Thyroid gland (tissue), 4 donors: ENCODE results near the gene NFIX. TPM values are rescaled to one million over a fixed set of nuclear protein-coding genes. Genes with fewer than 3 reads are reported as not detected.

ENCODE experiments used
- DNase-seq, 2 donors: peaks; one replicate each; pipeline ENCODE4 v3.0.0-alpha.2; 2019
- H3K27ac ChIP-seq, 3 donors: fragments of 200-600 bp; sonication (generic); 1 replicate in 2 of 3; 2 replicates in 1 of 3; pipeline ENCODE4 v1.5.1; 2016 to 2019; ENCODE audit warnings: mild to moderate bottlenecking in 1 of 3, moderate library complexity in 1 of 3
- H3K27me3 ChIP-seq: fragments of 200-600 bp; sonication (generic); one replicate; pipeline ENCODE4 v1.5.1; 2019
- H3K36me3 ChIP-seq, 2 donors: fragments of 200-600 bp; sonication (generic); one replicate each; pipeline ENCODE4 v1.5.1; 2016 to 2019
- H3K4me1 ChIP-seq, 2 donors: fragments of 200-600 bp; sonication (generic); one replicate each; pipeline ENCODE4 v1.5.1; 2017 to 2019
- H3K4me3 ChIP-seq, 3 donors: fragments of 200-600 bp; sonication (generic); replicated peaks in 1 of 3; 1 replicate in 2 of 3; 2 replicates in 1 of 3; pipeline ENCODE4 v1.5.1; 2016; ENCODE audit warnings: mild to moderate bottlenecking in 1 of 3
- H3K9me3 ChIP-seq: fragments of 200-600 bp; sonication (generic); one replicate; pipeline ENCODE4 v1.5.1; 2017
- POLR2A ChIP-seq, 2 donors: fragments of 450-650 bp; IDR thresholded peaks; one replicate each; pipeline ENCODE4 v1.6.1; 2017; ENCODE audit warnings: antibody characterized with exemption in 2 of 2, mild to moderate bottlenecking in 2 of 2, moderate library complexity in 1 of 2
- WGBS, 2 donors: methylation state at CpG; one replicate each; pipeline ENCODE4 v1.1.5; 2017; 5-methylcytosine and 5-hydroxymethylcytosine counted together
- intact Hi-C: fragments of 100-400 bp; cut with DNase I; formaldehyde crosslinking; loops from one replicate; pipeline ENCODE4 v1.15.1; 2023
- total RNA-seq, 4 donors: library from RNA; depleted of rRNA; stranded (reverse); fragments of >200 nt; gene quantifications; one replicate each; pipeline ENCODE4 v1.2.3, GENCODE V29; 2016
- TF ChIP-seq, protein P1 (sequence below), 6 experiments: fragments of 200-600 bp in 3 of 6; fragments of 450-650 bp in 3 of 6; sonication (generic) in 3 of 6; IDR thresholded peaks; one replicate each; pipeline ENCODE4 v1.5.1; 2016 to 2019; ENCODE audit warnings: antibody characterized with exemption in 6 of 6, mild to moderate bottlenecking in 2 of 6, inconsistent platforms in 1 of 6, moderate library complexity in 1 of 6

Gene NFIX
- total RNA-seq, 4 donors from 2014 or later, result 38.8 to 70.2 (median 62.4) TPM

- DNase-seq, result peak; percentile 90 to 94
- intact Hi-C loops, result no loop called here
- no peaks in the 10 kb centered on the region for H3K9me3 ChIP-seq
- H3K4me1 ChIP-seq, result peaks cover 53 to 84% of the 10 kb centered on the region in 2 donors
- H3K27ac ChIP-seq, result peak overlapping the region; percentile 83 to 89 (median 86)
- no peaks in the 10 kb centered on the region for H3K27me3 ChIP-seq
- TF ChIP-seq, protein P1, sequence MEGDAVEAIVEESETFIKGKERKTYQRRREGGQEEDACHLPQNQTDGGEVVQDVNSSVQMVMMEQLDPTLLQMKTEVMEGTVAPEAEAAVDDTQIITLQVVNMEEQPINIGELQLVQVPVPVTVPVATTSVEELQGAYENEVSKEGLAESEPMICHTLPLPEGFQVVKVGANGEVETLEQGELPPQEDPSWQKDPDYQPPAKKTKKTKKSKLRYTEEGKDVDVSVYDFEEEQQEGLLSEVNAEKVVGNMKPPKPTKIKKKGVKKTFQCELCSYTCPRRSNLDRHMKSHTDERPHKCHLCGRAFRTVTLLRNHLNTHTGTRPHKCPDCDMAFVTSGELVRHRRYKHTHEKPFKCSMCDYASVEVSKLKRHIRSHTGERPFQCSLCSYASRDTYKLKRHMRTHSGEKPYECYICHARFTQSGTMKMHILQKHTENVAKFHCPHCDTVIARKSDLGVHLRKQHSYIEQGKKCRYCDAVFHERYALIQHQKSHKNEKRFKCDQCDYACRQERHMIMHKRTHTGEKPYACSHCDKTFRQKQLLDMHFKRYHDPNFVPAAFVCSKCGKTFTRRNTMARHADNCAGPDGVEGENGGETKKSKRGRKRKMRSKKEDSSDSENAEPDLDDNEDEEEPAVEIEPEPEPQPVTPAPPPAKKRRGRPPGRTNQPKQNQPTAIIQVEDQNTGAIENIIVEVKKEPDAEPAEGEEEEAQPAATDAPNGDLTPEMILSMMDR (IDR thresholded peaks at IDR 0.05), result peak in 1 of 6 experiments; percentile 19
- no peak for TF ChIP-seq POLR2A (IDR thresholded peaks at IDR 0.05)
- 32 to 53% methylated on average over 17 of the region's 17 CpGs for WGBS, 2 donors
- H3K4me3 ChIP-seq, result no peak overlapping the region
- no peaks in the 10 kb centered on the region for H3K36me3 ChIP-seq
Observed at GRCh38 chr19:13007292-13008045, 12.2 kb downstream of the NFIX start.

- 85 to 86% methylated on average over 27 to 28 of the region's 28 CpGs for WGBS, 2 donors
- H3K27ac ChIP-seq, result peak overlapping the region; percentile 57 to 86 (median 83)
- no peak for DNase-seq
- no peak overlapping the region for H3K4me3 ChIP-seq
- intact Hi-C loops, result no loop called here
- H3K36me3 ChIP-seq, result no peaks in the 10 kb centered on the region
- H3K9me3 ChIP-seq, result no peaks in the 10 kb centered on the region
- TF ChIP-seq POLR2A (IDR thresholded peaks at IDR 0.05), result no peak
- TF ChIP-seq, protein P1 (IDR thresholded peaks at IDR 0.05), result no peak
- H3K27me3 ChIP-seq, result no peaks in the 10 kb centered on the region
- H3K4me1 ChIP-seq, result peaks cover 54 to 83% of the 10 kb centered on the region in 2 donors
Observed at GRCh38 chr19:13008926-13009787, 13.9 kb downstream of the NFIX start.

DNA sequence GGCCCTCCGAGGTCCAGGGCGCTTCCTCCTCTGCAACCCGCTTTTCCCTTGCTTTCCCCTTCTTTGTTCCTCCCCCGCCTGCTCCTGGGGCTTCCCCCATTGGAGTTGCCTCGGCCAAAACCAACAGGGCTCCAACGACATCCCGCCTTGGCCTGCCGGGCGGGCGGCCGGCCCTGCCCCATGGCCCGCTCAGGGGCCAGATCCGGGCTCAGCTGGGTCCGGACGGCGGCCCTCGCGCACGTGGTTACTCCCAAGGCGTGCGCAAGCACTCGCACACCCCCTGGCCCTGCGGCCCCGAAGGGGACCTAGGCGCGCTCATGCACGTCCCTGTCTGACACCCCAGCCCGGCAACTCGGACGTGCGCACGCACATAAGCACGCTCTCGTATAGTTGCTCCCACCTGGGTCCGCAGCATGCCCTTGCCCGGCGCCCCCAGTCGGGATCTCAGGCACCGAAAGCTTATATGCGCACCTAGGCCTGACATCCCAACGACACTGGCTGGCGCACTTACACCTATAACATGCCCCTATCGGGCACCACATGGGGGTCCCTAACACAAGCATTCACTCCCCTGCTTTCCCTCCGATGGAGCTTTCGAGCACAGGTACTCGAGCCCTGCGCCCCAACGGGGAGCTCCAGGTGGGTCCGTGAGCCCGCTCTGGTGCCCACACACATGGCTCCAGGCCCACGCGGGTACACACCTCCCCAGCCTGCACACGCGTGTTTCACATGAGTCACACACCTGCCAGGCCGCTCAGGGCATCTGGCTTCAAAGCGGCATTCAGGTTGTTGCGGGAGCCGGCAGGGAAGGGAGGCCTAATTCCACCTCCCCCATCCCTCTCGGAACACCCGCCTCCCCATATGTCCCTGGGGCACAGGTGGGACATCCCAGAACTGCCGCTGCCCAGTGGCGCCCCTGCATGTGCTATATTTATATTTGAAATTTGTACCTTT lies 15.0 kb downstream of the NFIX start:
- intact Hi-C loops, result no loop called here
- H3K36me3 ChIP-seq, result no peaks in the 10 kb centered on the region
- TF ChIP-seq, protein P1 (IDR thresholded peaks at IDR 0.05), result no peak
- no peak for TF ChIP-seq POLR2A (IDR thresholded peaks at IDR 0.05)
- peak in 1 of 2 donors; percentile 39 for DNase-seq
- peak overlapping the region; percentile 57 to 86 (median 83) for H3K27ac ChIP-seq
- 72 to 76% methylated on average over 29 to 59 of the region's 62 CpGs for whole genome bisulfite sequencing, 2 donors
- H3K9me3 ChIP-seq, result no peaks in the 10 kb centered on the region
- H3K27me3 ChIP-seq, result no peaks in the 10 kb centered on the region
- H3K4me3 ChIP-seq, result no peak overlapping the region
- H3K4me1 ChIP-seq, result peaks cover 66 to 86% of the 10 kb centered on the region in 2 donors

- Histone ChIP-seq H3K4me1 (peaks cover 66 to 86% of the 10 kb centered on the region in 2 donors), H3K4me3 (no peak overlapping the region), H3K9me3 (no peaks in the 10 kb centered on the region), H3K27ac (peak overlapping the region in 1 of 3 donors; percentile 33), H3K36me3 (no peaks in the 10 kb centered on the region), H3K27me3 (no peaks in the 10 kb centered on the region)
- no peak for TF ChIP-seq POLR2A (IDR thresholded peaks at IDR 0.05)
- TF ChIP-seq, protein P1 (IDR thresholded peaks at IDR 0.05), result no peak
- no peak for DNase-seq
- intact Hi-C loops, result no loop called here
- 69 to 71% methylated on average over 22 to 28 of the region's 39 CpGs for WGBS, 2 donors
Observed at GRCh38 chr19:13010992-13011652, 15.8 kb downstream of the NFIX start.
